GDM1 (cell line): ENCODE results near the gene USP24.

ENCODE experiments used
- DNase-seq: peaks from one replicate; lab custom pipeline; 2025; lab: John Stamatoyannopoulos, UW

The USP24 gene

DNA sequence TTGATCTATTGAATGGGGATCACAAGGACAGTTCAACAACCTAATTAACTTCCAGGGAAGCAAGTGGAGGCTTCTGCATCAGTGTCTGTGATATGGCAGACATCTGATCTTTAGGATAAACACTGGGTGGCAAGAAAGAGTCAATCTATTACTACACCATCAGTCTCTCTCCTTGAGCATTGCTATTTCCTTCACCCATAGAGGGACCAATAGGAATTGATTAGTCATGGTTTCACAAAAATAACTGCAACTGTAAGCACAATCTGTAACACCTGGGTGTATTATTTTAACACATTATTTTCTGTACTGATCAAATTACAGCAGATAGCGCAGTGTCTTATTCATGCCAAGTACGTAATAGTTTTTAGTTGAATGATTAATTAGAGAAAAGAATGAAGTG, 50.3 kb downstream of the USP24 start:
- no peak for DNase-seq

DNA sequence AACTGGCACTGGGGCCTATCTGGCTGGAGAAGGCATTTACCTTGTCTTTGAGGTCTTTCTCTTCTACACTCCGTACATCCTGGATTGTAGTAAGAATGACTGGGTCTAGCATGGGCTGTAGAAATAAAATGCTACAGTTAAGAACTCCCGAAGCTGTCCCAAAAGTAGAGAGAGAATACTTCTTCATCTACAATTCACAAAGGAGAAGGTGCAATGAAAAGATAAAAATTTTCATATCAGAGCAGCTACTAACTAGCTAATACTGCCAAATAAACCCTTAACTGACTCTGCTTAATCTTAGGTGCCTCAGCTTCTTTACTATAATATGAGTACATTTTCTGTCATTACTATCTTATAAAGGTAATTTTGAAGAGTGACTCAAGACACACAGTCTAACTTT, 55.6 kb downstream of the USP24 start:
- DNase-seq = no peak

DNA sequence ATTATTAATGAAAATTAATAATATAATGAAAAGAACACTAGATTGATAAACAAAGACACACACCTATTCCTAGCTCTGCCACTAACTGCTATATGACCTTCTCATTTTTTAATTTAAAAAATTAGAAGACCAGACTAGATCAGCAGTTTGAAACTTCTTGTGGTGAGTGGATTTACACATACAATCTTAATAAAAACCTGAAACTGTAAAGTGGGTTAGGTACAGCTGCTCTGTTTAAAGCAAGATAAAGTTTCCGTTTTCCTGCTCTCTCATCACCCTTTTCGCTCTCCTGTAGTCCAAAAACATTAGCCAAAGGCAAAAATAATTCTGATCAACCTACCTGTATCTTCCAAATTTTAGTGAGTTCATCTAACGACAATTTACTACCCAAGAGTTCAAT, 58.6 kb downstream of the USP24 start:
- DNase-seq = no peak

DNA sequence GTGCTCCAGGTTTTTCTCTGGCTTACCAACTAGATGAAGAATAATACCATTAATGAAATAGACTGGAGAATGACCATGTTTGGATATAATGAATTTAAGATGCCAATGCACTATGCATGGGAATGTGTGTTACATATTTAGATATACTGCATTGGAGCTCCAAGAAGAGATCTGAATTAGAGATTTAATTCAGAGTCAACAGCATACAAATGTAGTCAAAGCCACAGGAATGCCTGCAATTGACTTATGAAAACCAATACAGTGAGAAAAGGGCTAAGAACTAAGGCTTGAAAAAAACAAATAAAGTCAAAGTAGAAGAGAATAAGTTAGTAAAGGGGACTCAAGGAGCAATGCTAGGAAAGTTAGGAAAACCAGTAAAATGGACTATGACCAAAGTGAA, 59.1 kb downstream of the USP24 start:
- no peak for DNase-seq

DNA sequence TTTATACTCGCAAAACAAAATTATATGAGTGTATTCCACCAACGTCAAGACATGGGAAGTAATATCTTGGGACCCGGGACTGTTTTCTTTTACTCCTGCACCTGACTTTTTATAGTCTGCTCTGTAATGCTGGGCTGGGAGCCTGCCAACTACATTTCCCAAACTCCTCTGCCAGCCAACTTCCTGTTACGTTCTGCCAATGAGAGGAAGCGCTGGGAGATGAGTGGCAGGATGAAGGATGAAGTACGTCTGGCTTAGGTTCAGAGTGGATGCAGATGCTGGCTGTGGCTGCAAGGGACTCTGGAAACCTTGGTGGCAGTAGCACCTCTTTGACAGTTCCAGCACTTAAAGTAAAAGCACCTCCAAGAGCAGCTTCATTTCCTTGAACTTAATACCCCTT, 59.6 kb downstream of the USP24 start:
- no peak for DNase-seq

DNA sequence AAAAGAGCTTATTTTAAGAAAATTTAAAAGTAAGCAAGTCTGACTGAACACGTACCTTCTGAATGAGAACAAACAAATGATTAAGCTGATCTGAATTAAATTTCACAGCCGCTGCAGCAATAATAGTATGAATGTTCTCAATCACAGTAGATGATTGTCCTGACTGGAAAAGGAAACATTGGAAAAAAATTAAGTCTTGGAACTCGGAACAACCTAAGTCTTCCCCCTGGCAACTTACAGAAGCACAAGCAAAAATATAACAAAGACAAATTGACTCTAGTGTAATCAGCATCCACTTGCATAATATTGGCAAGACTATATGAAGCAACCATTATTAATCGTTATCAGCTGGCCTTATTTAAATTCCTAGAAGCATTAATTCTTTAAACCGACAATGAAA, 60.5 kb downstream of the USP24 start:
- DNase-seq = no peak

DNA sequence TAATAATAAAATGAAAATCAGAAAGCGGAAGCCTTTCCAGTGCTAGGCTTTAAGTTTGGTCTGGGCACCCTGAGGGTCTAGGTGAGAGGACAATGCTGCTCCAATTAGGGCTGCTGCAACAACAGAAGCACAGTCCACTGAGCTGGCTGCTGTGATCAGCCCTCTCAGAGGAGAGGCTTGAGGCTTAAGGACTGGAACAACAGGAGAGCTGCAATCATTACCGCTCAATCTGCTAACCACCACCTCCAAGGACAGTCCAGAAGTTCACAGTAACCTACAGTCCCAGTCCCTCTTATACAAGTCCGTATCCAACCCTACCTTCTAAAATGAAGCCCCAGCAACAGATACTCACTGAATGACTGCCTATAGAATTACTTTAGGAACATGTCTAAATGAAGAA, 62.1 kb downstream of the USP24 start:
- no peak for DNase-seq

DNA sequence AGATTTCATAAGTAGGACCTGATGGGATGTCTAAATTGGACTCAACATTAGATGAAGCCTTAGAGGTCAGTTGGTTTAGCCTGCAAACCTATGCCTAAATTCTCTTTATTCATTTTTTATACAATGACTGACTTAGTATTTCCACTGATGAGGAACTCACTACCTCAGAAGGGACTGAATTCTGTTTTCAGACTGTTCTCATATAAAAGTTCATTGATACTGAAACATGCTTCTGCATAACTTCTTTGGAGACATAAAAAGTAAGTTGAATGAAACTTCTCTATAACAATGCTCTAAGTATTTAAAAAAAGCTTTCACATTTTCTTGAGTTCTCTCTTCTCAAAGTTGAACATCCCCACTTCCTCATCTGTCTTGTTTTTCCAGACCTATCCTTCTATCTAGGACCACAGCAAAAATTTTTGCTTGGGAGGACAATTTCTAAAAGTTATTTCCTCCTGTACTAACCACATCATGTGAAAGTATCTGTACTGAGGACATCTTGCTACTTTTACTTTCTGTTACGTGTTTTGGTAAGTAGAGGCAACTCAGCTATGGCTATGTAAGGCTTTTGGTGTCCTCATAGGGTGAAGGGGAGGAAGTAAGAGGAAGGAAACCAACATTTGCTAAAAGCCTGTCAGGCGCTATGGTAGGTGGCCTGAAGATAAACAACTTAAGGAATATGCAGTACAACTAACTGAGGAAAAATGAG, 64.1 kb downstream of the USP24 start:
- DNase-seq = peak; percentile 27

DNA sequence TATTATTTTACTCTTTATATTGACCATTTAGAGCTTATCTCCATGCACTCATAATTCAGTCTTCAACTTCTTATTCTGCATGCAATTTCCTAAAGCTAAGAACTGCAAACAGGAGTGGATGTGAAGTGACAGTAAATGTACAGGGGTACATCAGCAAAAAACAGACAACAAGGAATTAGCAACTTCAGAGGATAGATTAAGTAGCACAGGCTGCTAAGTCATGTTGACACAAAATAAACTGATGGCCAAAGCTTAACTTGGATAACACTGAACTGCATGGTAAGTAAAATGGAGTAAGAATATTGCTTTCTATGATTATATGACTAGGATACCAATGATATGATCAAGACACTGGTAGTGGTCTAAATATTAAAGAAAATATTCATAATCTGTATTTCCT, 66.5 kb downstream of the USP24 start:
- no peak for DNase-seq

DNA sequence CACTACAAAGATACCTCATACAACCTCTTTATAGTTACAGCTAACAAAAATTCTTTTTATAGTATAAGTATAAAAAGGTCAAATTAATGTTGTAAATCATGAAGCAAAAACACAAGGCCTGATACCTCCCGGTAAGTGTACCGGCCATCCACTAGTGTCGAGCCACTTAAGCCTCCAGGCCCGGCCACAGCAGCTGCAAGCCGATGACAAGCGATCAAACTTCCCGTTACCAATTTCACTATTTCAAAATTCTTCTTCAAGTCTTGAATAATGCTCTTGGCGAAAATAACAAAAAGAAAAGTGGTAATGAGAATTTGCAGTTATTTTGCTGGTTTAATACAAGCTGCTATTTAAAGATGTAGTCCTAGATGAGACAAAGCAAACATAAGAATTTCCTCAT, 67.6 kb downstream of the USP24 start:
- DNase-seq = no peak

DNA sequence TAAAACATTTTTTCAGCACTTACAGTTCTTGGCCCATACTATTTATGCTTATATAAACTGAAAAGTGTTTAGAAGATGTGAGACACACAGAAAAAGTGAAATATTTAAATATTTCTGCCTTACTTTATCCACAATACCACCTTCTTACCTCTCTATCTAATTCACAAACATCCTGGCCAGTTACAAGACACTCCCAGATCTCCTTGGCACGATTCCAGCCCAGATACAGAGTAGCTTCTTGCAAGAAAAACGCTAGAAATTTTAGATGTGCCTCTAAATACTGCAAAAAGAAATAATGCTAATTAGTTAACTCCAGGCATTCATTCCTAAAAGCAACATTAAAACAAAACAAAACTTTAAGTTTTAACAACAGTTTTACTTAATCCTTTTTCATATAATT, 68.4 kb downstream of the USP24 start:
- no peak for DNase-seq

DNA sequence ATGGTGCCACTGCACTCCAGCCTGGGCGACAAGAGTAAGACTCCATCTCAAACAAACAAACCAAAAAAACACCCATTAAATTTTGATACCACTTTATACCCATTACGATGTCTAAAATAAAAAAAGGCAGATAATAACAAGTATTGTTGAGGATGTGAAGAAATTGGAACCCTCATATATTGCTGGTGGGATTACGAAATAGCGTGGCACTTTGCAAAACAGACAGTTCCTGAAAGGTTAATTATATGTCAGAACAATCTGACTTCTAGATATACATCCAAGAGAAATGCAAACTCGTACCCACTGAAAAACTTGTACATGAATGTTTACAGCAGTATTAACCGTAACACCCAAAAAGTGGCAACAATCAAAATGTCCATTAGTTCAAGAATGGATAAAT, 70.3 kb downstream of the USP24 start:
- no peak for DNase-seq

DNA sequence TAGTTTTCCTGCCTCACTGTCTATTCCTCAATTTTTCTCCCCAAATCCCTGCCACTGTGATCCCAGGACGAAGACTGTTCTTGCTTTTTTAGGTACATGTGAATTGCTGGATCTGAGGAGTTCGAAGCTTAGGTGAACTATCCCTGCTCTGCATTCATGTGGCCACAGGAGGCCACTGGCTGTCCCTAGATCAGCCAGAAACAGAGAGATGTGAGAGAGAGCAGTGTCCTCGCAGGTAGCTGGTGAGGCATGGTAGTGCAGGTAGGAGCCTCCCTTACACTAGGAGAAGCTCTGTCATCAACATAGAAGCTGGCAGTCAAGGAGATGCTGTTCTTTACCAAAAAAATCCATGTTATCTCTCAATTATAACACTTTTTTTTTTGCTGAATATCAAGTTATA, 71.5 kb downstream of the USP24 start:
- no peak for DNase-seq

DNA sequence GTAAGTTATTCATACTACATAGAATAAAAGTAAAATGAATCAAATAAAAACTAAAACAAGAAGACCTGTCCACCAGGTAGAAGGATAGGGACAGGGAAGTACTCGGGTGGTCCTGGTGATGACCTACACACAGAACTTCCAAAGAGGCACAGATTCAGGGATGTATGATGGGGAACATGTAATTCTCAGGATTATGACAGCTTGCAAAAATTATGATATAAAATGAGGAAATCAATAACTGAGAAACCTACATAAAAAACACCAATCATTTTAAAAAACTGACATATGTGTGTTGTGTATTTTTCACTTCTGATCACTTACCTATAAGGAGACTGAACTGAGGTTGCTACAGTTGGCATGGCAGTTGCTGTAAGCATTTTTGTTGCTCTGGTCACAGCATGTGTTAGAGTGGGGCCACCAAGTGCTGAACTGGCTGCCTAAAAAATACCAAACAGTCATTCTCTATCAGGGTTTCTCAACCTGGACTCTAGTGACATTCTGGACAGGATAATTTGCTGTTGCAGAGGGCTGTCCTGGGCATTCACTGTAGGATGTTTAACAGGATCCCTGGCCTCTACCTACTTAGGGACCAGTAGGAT, 73.8 kb downstream of the USP24 start:
- DNase-seq = no peak

DNA sequence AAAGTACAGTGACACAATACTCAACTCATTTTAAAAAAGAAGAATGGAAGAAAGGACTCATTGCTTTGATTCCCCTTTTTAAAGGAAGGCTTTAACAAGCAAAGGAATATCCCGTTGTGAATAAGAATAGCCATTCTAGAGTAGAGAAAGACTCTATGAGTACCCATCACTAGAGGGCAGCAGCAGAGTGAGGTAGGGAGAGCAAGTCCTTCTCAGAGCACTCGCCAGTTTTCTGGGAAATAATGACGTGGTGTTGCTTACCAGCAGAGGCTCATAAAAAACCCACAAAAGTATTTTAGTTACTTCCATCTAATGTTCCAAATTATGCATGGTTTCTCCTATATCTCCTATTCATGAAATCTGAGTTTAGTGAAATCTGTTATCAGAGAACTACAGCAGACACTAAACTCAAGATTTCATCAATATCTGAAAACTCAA, 74.6 kb downstream of the USP24 start:
- DNase-seq = peak; percentile 64

DNA sequence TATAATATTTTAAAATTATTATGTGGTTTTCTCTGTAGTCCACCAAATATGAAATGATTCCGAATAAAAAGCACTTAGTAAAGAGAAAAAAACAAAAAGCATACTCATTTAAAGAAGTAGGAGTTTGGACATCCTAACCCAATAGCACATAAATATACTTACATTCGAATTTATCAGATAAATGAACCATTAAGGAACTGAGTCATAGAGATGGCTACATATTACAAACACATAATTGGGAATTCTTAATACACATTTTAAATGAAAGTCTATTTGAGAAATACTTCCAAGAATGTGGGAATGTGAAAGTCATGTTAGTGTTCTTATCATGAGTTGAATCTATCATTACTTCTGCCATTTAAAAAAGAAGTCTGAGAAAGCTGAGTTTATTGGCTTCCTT, 75.0 kb downstream of the USP24 start:
- no peak for DNase-seq

DNA sequence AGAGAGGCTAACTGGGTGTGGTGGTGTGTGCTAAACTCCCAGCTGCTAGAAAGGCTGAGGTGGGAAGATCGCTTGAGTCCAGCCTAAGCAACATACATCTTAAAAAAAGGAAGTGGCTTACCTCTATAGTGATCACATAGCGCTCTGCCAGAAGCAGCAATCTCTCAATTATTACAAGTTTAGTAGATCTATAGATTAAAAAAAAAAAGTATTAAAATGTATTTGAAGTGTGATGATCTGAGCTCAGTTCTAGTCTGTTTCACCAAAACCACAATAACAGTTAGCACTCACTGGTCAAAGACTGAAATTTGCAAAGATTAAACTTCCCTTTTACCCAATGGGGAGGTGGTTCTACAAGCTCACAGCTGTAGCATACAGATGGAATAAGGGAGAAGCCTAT, 76.3 kb downstream of the USP24 start:
- no peak for DNase-seq

DNA sequence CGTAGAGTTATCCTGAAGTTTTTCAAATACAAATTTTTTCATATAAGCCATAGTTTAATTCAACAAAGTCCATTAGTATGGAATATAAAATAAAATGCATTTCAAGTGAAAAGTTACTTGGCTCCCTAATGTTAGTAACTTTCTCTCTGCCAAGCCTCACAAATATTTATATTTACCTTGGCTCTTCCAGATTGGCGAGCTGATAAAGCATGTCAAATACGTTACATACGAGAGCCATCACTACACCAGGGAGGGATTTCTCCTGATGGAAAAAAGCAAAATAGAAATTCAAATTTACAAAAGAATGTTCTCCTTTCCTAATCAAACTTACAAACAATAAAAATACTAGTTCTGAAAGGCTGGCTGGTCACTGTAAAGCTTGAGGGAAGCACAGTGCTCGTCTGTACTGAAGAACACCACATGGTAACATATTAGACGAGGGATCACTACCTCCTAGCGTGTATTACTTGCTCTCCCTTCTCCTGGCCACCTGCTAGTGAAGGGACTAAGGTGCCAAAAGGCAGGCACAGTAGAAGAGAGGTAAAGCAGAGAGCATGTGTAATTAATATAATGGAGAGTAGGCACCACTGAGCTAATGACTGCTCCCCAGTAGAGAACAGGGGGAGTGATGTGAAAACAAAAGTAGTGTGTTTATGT, 80.9 kb downstream of the USP24 start:
- DNase-seq = no peak

DNA sequence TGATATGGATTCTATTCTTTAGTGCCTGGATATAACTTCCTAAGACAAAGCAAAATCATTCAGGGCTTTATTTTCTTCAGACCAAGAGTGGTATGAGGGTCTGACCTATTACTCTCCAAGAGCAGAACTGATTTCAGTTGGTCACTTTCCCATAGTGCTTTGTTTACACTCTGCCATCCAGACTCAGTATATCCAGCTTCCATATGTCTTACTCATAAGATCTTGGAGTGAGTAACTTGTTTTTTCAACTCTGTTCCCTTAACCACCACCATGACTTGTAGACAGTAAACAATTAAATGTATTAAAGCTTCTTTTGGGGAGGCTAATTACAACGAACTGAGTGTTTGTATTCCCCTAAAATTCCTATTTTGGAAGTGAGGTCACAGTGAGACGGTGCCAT, 83.4 kb downstream of the USP24 start:
- no peak for DNase-seq

DNA sequence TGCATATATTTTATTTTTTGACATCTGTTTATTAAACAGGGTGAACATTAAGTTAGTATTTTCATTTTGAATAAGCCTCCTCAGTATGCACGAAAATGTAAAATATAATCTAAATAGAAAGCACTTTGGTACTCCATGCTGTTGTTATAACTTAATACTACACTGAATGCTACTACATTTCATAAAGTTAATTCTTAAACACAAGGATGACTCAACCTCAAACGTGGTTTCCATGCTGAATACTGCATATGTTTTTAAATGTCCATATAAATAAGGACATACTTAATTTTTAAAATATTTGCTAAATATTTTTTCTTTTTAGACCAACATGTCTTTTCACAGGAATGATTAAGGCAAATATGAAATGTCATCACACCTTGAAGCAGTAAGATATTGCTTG, 83.9 kb downstream of the USP24 start:
- DNase-seq = no peak

DNA sequence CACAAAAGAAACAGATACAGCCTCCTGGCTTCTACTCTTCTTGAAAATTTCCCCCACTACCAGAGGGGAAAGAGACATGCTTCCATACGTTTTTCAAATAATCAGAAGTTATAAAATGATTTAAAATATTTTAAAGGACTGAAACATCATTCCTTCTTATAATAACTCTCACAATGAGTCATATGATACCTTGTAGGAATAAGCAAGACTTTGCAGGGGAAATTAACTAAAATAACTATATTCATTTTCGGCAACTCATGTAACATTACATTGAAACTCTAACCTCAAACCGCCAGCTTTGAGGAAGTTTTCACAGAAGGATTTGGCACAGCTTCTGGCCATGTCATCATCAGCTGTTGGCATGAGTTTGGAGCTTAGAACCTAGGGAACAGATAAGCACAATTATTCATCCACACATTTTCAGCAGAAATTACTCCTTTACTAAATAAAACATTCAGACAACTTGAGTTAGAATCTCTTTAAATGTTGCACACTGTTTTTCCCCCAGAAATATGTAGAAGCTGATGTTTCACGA, 85.9 kb downstream of the USP24 start:
- DNase-seq = peak; percentile 23

DNA sequence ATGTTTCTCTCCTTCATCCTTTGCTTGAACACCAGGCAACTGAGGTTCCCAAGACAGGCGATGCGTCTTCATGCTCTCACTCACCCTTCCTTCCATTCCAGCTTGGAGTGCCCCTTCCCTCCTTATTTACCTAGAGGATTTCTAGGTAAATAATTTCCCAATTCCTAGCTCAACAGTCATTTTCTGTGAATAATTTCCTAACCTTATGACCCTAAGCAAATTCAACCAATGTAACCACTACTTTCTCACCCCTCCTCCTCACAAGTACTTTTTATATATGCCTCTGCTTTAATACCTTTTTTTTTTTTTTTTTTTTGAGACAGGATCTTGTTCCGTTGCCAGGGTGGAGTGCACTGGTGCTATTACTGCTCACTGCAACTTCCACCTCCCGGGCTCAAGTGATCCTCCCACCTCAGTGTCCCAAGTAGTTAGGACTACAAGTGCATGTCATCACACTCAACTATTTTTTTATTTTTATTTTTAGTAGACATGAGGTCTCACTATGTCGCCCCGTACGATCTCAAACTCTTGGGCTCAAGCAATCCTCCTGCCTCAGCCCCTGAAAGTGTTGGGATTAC, 86.7 kb downstream of the USP24 start:
- no peak for DNase-seq

DNA sequence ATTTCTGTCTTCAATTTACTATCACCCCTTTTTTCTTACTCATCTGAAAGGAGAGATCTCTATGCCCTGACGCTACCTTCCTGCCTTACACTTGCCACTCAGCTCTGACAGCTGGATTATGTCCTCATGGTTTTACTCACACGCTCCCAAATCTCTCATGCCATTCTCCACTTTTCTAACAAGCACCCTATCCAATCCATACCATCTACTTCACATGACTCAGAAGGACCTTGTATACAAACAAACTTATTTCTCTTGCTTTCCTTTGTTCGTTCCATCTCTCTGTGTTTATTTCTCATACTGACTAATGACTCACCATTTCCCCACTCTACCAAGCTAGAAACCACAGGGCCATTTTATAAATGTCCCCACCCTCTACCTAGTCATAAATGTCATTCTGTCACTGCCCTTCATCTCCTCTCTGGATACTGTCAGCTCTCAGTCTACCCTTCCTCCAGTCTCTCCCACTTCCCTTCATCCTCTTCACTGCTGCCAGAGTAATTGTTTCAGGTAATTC, 87.3 kb downstream of the USP24 start:
- DNase-seq = no peak
